ENCODE data around the gene SCAF1.

Gene SCAF1

DNA sequence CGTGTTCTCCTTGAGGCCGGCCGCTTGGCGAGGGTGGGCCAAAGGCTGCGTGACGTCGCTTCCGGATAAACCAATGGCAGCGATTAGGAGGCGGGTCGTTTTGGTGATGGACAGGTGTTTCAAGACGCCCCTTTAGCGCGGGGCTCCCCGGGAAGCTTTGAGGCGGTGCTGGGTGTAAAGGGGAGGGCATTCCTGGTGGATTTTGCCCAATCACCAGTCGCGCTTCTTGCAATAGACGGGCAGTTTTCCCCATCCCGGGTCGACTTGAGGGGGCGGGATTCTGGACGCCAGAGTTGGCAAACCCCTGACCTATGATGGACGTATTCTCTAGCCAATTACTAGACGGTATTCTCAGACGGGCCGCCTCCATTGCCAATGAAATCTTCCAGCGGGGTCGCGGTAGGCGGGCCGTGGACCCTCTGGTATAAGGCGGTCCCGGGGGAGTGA lies 34.8 kb downstream of the SCAF1 start:
- no peaks in the 10 kb centered on the region for H3K9me3 ChIP-seq (ENCODE audit: control insufficient read depth, insufficient read depth, low read length)
- H3K4me1 ChIP-seq (ENCODE audit: insufficient read depth, low read length): peaks cover 16% of the 10 kb centered on the region
- peak overlapping the region; percentile 100 for H3K9ac ChIP-seq (ENCODE audit: low read depth, low read length)
- peaks cover 3% of the 10 kb centered on the region for H3K36me3 ChIP-seq (ENCODE audit: insufficient read depth, low read length)

DNA sequence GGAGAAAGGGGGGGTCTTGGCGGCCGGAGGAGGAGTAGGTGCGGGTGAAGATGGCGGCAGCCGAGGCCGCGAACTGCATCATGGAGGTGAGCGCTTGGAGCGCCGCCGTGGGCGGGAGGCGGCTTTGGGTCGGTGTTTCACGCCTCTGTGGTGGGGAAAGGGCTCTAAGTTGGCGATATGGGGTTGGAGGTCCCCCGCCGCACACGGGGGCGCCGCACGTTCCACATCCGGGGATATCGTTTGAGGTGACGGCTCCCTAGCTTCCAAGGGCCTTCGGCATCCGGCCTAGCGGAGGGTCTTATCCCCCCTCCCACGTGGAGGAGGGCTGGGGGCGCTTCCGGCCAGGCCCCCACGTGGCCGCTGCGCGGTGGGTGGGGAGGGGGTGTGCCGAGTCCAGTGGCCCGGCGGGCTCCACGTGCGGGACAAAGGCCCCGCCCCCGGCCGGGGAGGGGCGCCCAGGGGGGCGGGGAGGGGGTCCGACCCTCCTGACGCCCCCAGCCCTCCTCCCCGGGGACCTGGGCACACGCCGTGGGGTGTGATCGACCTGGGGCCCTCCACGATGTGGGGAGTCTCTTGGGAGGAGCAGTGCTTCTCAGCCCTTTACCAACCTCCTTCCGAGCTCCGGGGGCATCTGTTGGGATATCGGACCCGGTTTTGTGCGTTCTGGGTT lies 35.4 kb downstream of the SCAF1 start, which contains the start of gene PRMT1:
Gene PRMT1 (plus strand): TSS at position 41 of the 670 bp plus-strand sequence. CDS start 10 bp downstream, at position 51.
- Histone ChIP-seq H3K36me3 (ENCODE audit: insufficient read depth, low read length) (peaks cover 6% of the 10 kb centered on the region), H3K9ac (ENCODE audit: low read depth, low read length) (peak within 1 kb of the TSS; percentile 100)

DNA sequence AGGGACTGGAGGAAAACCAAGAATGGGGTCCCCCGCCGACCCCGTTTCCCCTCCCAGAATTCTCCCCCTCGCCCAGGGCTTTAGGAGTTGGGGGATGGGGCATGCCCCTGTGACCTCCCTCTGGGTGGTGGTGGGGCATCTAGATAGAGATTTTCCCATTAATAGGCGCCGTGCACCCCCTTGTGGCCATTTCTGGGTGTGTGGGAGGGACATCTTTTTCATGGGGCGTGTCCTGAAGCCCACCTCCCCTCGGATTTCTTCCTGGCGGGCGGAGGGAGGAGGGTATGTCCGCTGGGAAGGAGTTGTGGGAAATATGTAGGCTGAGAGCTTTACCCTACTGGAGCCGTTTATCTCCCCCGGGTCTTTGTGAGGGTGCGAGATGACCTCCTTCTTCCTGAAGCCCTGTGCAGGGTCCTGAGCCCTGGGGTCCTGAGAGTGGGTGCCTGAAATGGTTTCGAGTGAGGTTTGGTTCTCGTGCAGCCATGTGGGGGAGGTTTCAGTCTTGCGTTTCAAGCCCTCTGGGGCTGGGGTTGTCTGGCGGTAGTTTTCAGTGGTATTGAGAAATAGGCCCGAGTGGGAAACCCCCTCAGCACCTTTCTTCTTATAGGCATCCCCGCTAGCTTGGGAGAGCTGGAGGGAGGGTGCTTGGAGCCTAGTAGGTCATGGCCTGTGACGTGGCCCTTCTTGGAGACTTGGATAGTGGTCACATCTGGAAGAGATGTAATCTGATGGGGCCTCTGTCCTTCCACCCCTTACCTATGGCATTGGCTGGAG lies 36.1 kb downstream of the SCAF1 start:
- Histone ChIP-seq H3K9me3 (ENCODE audit: control insufficient read depth, insufficient read depth, low read length) (no peaks in the 10 kb centered on the region), H3K36me3 (ENCODE audit: insufficient read depth, low read length) (peaks cover 10% of the 10 kb centered on the region), H3K4me1 (ENCODE audit: insufficient read depth, low read length) (peaks cover 16% of the 10 kb centered on the region), H3K9ac (ENCODE audit: low read depth, low read length) (peak overlapping the region; percentile 100)

More for the DNA sequence above, 35.4 kb downstream of the SCAF1 start, which contains the start of gene PRMT1:
- H3K9me3 ChIP-seq (ENCODE audit: control insufficient read depth, insufficient read depth, low read length): no peaks in the 10 kb centered on the region
- peaks cover 16% of the 10 kb centered on the region for H3K4me1 ChIP-seq (ENCODE audit: insufficient read depth, low read length)

DNA sequence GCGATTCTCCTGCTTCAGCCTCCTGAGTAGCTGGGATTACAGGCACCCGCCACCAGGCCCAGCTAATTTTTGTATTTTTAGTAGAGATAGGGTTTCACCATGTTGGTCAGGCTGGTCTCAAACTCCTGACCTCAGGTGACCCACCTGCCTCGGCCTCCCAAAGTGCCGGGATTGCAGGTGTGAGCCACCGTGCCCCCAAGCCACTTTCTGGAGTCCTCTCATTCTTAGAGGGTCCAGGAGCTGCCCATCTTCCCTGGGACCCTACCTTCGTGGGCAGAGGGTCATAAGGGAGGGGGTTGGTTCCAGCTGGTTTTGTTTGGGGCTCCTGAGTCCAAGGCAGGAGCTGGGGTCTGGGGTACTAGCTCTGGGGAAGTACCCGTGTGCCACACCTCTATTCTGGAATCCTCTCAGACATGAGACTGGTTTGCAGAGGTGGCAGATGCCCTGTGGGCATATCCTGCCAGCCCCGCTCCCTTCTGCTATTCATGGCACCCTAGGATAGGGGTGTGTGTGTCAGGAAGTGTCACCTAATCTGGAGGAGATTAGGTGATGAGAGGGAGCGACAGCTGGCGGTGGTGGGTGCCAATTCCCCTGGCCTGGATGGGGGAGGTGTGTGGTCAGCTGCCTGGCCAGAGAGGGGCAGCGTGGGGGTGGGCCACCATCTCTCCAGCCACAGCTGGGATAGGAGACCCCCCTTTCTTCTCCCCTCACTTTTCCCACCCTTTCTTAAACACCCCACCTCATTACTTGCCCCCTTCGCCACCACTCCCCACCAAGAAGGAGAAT lies 37.2 kb downstream of the SCAF1 start:
- no peak overlapping the region for H3K9ac ChIP-seq (ENCODE audit: low read depth, low read length)

DNA sequence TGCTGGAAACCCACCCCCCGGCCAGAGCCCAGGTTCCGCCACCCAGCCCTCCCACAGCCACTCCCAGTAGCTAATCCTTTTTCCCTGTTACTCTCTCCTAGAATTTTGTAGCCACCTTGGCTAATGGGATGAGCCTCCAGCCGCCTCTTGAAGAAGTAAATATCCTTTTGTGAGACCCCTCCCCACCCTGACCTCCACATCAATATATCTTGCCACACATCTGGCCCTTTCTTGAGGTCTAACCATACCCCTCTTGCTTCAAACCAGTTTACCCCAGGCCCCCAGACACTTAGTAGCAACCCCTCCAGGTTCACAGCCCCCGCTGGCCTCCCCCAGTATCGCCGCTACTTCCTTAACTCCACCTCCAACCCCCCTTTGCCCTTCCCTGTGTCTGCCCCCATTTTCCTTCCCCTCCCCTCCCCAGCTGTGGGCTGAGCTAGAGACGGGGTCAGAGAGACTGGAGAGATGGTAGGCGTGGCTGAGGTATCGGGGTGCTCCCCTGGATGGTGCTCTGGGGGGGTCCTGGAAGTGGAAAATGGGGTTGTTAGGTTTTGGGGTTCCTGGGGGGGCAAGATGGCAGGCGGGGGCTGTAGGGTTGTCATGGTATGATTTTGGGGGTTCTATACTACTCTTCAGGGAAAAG lies 37.9 kb downstream of the SCAF1 start:
- H3K36me3 ChIP-seq (ENCODE audit: insufficient read depth, low read length): peaks cover 11% of the 10 kb centered on the region
- H3K9ac ChIP-seq (ENCODE audit: low read depth, low read length): no peak overlapping the region; the same call in 1 of the 2 replicates
- peaks cover 15% of the 10 kb centered on the region for H3K4me1 ChIP-seq (ENCODE audit: insufficient read depth, low read length)
- H3K9me3 ChIP-seq (ENCODE audit: control insufficient read depth, insufficient read depth, low read length): no peaks in the 10 kb centered on the region

More for the DNA sequence above, 37.2 kb downstream of the SCAF1 start:
- H3K36me3 ChIP-seq (ENCODE audit: insufficient read depth, low read length): peaks cover 11% of the 10 kb centered on the region
- H3K9me3 ChIP-seq (ENCODE audit: control insufficient read depth, insufficient read depth, low read length): no peaks in the 10 kb centered on the region
- H3K4me1 ChIP-seq (ENCODE audit: insufficient read depth, low read length): peaks cover 16% of the 10 kb centered on the region

DNA sequence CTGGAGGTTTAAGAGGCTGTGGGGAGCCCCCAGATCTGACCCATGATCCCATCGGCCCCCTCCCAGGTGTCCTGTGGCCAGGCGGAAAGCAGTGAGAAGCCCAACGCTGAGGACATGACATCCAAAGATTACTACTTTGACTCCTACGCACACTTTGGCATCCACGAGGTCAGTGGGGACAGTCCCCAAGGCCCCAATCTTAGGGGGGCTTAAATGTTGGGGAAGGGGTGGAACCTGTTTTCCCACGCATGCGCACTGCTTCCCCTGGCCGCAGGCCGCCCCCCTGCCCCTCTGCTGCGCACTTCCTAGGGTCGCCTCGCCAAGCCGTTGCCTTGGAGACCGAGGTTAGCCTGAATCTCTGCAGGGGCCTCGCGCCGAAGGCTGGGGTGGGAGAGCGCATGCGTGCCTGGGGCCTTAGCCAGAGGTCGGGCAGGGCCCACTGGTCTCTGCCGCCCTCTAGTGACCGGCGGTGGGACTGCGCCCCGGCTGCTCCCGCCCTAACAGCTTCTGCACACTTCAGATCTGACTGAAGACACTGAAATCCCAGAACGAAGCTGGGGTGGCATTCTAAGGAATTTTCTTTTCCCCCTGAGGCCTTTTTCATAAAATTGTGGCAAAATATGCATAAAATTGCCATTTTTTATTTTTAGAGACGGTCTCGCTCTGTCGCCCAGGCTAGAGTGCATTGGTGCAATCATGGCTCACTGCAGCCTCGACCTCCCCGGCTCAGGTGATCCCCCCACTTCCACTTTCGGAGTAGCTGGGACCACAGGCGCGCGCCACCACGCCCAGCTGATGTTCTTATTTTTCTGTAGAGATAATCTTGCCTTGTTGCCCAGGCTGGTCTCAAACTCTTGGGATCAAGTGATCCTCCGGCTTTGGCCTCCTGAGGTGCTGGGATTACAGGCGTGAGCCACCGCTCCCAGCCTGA lies 38.7 kb downstream of the SCAF1 start:
- Histone ChIP-seq H3K9ac (ENCODE audit: low read depth, low read length) (no peak overlapping the region; the same call in 1 of the 2 replicates), H3K36me3 (ENCODE audit: insufficient read depth, low read length) (peaks cover 16% of the 10 kb centered on the region), H3K9me3 (ENCODE audit: control insufficient read depth, insufficient read depth, low read length) (no peaks in the 10 kb centered on the region), H3K4me1 (ENCODE audit: insufficient read depth, low read length) (peaks cover 13% of the 10 kb centered on the region)

DNA sequence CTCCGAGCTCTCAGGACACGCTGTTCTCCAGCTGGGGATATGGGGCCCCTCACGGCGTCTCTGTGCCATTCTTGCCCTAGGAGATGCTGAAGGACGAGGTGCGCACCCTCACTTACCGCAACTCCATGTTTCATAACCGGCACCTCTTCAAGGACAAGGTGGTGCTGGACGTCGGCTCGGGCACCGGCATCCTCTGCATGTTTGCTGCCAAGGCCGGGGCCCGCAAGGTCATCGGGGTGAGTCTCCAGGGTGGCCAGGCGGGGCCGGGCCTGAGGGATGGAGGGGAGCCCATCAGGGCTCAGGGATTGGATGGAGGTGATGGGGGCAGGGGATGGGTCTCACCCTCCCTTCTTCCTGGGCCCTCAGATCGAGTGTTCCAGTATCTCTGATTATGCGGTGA lies 39.8 kb downstream of the SCAF1 start:
- Histone ChIP-seq H3K36me3 (ENCODE audit: insufficient read depth, low read length) (peaks cover 16% of the 10 kb centered on the region), H3K9me3 (ENCODE audit: control insufficient read depth, insufficient read depth, low read length) (no peaks in the 10 kb centered on the region), H3K4me1 (ENCODE audit: insufficient read depth, low read length) (peaks cover 14% of the 10 kb centered on the region), H3K9ac (ENCODE audit: low read depth, low read length) (no peak overlapping the region)

DNA sequence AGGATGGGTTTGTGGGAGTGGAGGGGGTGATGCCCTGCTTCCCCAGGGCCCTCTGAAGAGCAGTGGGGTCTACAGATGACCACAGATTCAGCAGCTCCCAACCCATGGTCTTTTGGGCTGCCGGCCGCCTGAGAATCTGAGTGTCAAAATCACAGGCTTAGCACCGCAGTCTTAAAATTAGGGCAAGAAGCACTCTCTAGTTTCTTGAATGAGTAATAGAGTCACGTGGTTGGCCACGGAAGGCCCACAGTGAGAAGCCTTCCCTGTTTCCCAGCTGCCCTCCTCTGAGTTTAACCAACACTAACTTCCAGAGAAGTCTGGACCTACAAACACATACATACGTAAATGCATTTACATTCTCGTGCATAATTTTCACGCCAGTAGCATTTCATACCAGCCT lies 40.3 kb downstream of the SCAF1 start:
- no peak overlapping the region for H3K9ac ChIP-seq (ENCODE audit: low read depth, low read length)
- no peaks in the 10 kb centered on the region for H3K9me3 ChIP-seq (ENCODE audit: control insufficient read depth, insufficient read depth, low read length)
- peaks cover 16% of the 10 kb centered on the region for H3K36me3 ChIP-seq (ENCODE audit: insufficient read depth, low read length)
- peaks cover 17% of the 10 kb centered on the region for H3K4me1 ChIP-seq (ENCODE audit: insufficient read depth, low read length)

DNA sequence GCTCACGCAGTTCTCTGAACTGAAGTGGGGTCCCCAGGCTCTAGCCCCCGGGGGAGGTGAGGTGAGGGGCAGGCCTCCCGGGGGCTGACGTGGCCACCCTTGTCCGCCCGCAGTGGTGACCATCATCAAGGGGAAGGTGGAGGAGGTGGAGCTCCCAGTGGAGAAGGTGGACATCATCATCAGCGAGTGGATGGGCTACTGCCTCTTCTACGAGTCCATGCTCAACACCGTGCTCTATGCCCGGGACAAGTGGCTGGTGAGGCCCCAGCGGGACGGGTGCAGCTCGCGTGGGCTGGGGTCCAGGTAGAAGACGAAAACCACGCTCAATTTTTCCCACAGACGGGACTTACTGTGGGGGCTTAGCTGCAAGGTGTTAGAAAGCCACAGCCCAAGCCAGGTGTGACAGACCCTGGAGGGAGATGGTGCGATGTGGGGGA lies 41.8 kb downstream of the SCAF1 start:
- Histone ChIP-seq H3K36me3 (ENCODE audit: insufficient read depth, low read length) (peaks cover 16% of the 10 kb centered on the region), H3K9me3 (ENCODE audit: control insufficient read depth, insufficient read depth, low read length) (no peaks in the 10 kb centered on the region), H3K9ac (ENCODE audit: low read depth, low read length) (no peak overlapping the region), H3K4me1 (ENCODE audit: insufficient read depth, low read length) (peaks cover 25% of the 10 kb centered on the region)

DNA sequence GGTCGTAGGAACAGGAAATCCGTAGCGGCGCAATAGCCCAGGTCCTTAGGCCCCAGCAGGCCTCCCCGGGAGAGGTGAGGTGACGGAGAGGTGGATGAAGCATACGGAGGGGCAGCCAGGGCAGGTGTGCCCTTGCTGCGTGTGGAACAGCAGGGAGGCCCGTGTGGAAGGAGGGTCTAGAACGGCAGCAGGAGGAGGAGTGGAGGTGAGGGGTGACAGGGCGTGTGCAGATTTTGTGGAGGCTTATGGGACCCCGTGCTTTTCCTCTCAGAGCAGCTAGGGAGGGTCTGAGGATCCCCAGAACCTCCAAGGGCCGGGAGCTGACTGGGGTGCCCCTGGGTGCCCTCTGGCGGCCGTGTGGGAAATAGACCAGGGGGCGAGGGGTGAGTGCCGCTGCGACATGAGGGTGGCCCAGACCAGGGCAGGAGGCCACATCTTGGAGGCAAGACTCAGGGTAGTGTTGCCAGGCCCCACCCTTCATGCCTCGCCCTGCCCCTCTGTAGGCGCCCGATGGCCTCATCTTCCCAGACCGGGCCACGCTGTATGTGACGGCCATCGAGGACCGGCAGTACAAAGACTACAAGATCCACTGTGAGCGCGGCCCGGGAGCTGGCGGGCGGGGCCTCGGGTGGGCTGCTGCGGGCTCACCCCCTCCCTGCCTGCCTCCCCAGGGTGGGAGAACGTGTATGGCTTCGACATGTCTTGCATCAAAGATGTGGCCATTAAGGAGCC lies 42.4 kb downstream of the SCAF1 start:
- Histone ChIP-seq H3K9ac (ENCODE audit: low read depth, low read length) (no peak overlapping the region), H3K36me3 (ENCODE audit: insufficient read depth, low read length) (peaks cover 16% of the 10 kb centered on the region), H3K4me1 (ENCODE audit: insufficient read depth, low read length) (peaks cover 25% of the 10 kb centered on the region), H3K9me3 (ENCODE audit: control insufficient read depth, insufficient read depth, low read length) (no peaks in the 10 kb centered on the region)

DNA sequence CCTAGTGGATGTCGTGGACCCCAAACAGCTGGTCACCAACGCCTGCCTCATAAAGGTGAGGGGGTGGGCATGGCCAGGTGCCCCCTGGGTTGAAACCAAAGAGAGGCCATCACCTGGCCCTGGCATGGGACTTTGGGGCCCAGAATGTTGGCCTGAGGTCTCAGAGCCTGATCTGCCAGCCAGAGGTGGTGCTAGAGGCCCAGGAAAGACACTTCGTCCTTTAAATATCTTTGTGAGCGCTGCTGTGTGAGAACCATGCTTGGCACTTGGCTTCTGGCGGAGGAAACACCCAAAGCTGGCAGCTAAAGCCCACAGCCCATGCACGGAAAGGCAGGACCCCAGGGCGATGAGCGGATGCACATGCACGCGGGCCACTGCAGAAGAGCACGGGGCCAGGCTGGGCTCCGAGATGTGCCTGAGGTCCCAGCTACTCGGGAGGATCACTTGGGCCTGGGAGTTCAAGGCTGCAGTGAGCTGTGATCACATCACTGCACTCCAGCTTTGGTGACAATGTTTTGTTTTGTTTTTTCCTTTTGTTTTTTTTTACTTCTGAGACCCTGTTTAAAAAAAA lies 43.1 kb downstream of the SCAF1 start:
- H3K36me3 ChIP-seq (ENCODE audit: insufficient read depth, low read length): peaks cover 16% of the 10 kb centered on the region
- no peaks in the 10 kb centered on the region for H3K9me3 ChIP-seq (ENCODE audit: control insufficient read depth, insufficient read depth, low read length)
- H3K9ac ChIP-seq (ENCODE audit: low read depth, low read length): no peak overlapping the region
- H3K4me1 ChIP-seq (ENCODE audit: insufficient read depth, low read length): peaks cover 23% of the 10 kb centered on the region

DNA sequence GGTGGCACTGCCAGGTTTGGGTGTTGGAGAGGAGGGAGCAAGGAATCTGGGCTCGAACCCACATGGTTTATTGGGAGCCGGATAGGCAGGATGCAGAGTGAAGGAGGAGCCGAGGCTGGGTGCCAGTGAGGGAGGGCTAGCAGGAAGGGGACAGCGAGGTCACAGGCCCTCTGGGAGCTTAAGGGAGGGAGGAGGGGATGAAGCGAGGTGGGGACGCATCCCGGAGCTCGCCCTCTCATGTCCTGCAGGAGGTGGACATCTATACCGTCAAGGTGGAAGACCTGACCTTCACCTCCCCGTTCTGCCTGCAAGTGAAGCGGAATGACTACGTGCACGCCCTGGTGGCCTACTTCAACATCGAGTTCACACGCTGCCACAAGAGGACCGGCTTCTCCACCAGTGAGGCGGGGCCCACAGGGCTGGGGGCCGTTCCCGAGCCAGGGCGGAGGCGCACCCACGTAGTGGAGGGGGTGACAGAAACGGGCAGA lies 43.9 kb downstream of the SCAF1 start:
- Histone ChIP-seq H3K9me3 (ENCODE audit: control insufficient read depth, insufficient read depth, low read length) (no peaks in the 10 kb centered on the region), H3K4me1 (ENCODE audit: insufficient read depth, low read length) (peaks cover 18% of the 10 kb centered on the region), H3K9ac (ENCODE audit: low read depth, low read length) (no peak overlapping the region), H3K36me3 (ENCODE audit: insufficient read depth, low read length) (peaks cover 16% of the 10 kb centered on the region)
